NB4 (cell line): ENCODE data around the gene ST14.

Experiments used
- MAX ChIP-seq: IDR thresholded peaks from 2 replicates; pipeline ENCODE4 v1.6.1; 2011; ENCODE audit warnings: low read depth, low read length
- MYC ChIP-seq: IDR thresholded peaks from 2 replicates; pipeline ENCODE4 v1.6.1; 2011; ENCODE audit warnings: low read depth, low read length
- POLR2A ChIP-seq: IDR thresholded peaks from 2 replicates; pipeline ENCODE4 v1.6.1; 2011; ENCODE audit warnings: mild to moderate bottlenecking; ENCODE audit not compliant: insufficient read length; ENCODE audit errors: extremely low read depth
- TF ChIP-seq, protein P1 (sequence below): IDR thresholded peaks from one replicate; pipeline ENCODE4 v1.5.1; 2012; ENCODE audit warnings: low read depth, low read length

GRCh38 chr11:130125638-130126037, 33.9 kb upstream of the ST14 start:
- TF ChIP-seq, protein P1, sequence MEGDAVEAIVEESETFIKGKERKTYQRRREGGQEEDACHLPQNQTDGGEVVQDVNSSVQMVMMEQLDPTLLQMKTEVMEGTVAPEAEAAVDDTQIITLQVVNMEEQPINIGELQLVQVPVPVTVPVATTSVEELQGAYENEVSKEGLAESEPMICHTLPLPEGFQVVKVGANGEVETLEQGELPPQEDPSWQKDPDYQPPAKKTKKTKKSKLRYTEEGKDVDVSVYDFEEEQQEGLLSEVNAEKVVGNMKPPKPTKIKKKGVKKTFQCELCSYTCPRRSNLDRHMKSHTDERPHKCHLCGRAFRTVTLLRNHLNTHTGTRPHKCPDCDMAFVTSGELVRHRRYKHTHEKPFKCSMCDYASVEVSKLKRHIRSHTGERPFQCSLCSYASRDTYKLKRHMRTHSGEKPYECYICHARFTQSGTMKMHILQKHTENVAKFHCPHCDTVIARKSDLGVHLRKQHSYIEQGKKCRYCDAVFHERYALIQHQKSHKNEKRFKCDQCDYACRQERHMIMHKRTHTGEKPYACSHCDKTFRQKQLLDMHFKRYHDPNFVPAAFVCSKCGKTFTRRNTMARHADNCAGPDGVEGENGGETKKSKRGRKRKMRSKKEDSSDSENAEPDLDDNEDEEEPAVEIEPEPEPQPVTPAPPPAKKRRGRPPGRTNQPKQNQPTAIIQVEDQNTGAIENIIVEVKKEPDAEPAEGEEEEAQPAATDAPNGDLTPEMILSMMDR, result no peak
- TF ChIP-seq POLR2A, result no peak
- TF ChIP-seq MAX, result no peak
- no peak for TF ChIP-seq MYC
